Mesothelial cell of epicardium (in vitro differentiated cells): ENCODE results near the gene MATN1. TPM values are rescaled to one million over a fixed set of nuclear protein-coding genes. Genes with fewer than 3 reads are reported as not detected.

Source experiments
- DNase-seq, 2 experiments: peaks; one replicate each; pipeline ENCODE4 v3.0.0; 2021; ENCODE audit warnings: low spot score in 2 of 2; ENCODE audit not compliant: unreplicated experiment in 2 of 2
- H3K27ac Mint-ChIP-seq: 2 replicates; pipeline ENCODE4 v1.8.0; 2021; ENCODE audit warnings: mixed read lengths
- H3K27me3 Mint-ChIP-seq: 2 replicates; pipeline ENCODE4 v1.8.0; 2021; ENCODE audit warnings: low read depth, mixed read lengths
- H3K36me3 Mint-ChIP-seq: 2 replicates; pipeline ENCODE4 v1.8.0; 2021; ENCODE audit warnings: mixed read lengths
- H3K4me1 Mint-ChIP-seq: 2 replicates; pipeline ENCODE4 v1.8.0; 2021; ENCODE audit warnings: mixed read lengths
- H3K4me3 Mint-ChIP-seq: 2 replicates; pipeline ENCODE4 v1.8.0; 2021; ENCODE audit warnings: mild to moderate bottlenecking, moderate library complexity, mixed read lengths
- H3K9me3 Mint-ChIP-seq: 2 replicates; pipeline ENCODE4 v1.8.0; 2021; ENCODE audit warnings: mixed read lengths
- CTCF ChIP-seq: fragments of 200-600 bp; sonication (generic); IDR thresholded peaks from one replicate; pipeline ENCODE4 v1.5.0; 2021; ENCODE audit warnings: antibody characterized with exemption; ENCODE audit not compliant: unreplicated experiment
- total RNA-seq: library from RNA; stranded (reverse); gene quantifications from 3 replicates; pipeline ENCODE4 v1.2.1, GENCODE V29; 2021

MATN1 gene
- total RNA-seq, 1 donor from 2014 or later = 5.6 TPM

- DNase-seq = no peak
- Mint-ChIP-seq H3K4me1 (peaks cover 2% of the 10 kb centered on the region), H3K9me3 (peaks cover 4% of the 10 kb centered on the region), H3K27ac (no peak overlapping the region), H3K36me3 (no peaks in the 10 kb centered on the region), H3K27me3 (peaks cover 71% of the 10 kb centered on the region), H3K4me3 (no peak overlapping the region)
- TF ChIP-seq CTCF = no peak
These were observed 40.7 kb downstream of the MATN1 start for GRCh38 chr1:30682396-30683275.

GRCh38 chr1:30681782-30682181 lies 41.6 kb downstream of the MATN1 start:
- H3K36me3 Mint-ChIP-seq = no peaks in the 10 kb centered on the region
- H3K27me3 Mint-ChIP-seq = peaks cover 66% of the 10 kb centered on the region
- TF ChIP-seq CTCF = no peak
- DNase-seq = no peak
- peaks cover 2% of the 10 kb centered on the region for H3K4me1 Mint-ChIP-seq
- peaks cover 4% of the 10 kb centered on the region for H3K9me3 Mint-ChIP-seq
- no peak overlapping the region for H3K4me3 Mint-ChIP-seq
- H3K27ac Mint-ChIP-seq = no peak overlapping the region

GRCh38 chr1:30680879-30681278 lies 42.5 kb downstream of the MATN1 start:
- H3K27me3 Mint-ChIP-seq = peaks cover 57% of the 10 kb centered on the region
- H3K9me3 Mint-ChIP-seq = peaks cover 6% of the 10 kb centered on the region
- H3K4me3 Mint-ChIP-seq = no peak overlapping the region
- no peak for TF ChIP-seq CTCF
- DNase-seq = no peak
- no peaks in the 10 kb centered on the region for H3K36me3 Mint-ChIP-seq
- peaks cover 2% of the 10 kb centered on the region for H3K4me1 Mint-ChIP-seq
- H3K27ac Mint-ChIP-seq = no peak overlapping the region

GRCh38 chr1:30680429-30680828 lies 43.0 kb downstream of the MATN1 start:
- Mint-ChIP-seq H3K4me1 (peaks cover 2% of the 10 kb centered on the region), H3K36me3 (no peaks in the 10 kb centered on the region), H3K9me3 (peaks cover 10% of the 10 kb centered on the region), H3K4me3 (no peak overlapping the region), H3K27ac (no peak overlapping the region), H3K27me3 (peaks cover 56% of the 10 kb centered on the region)
- TF ChIP-seq CTCF = no peak
- no peak for DNase-seq

GRCh38 chr1:30679976-30680305 lies 43.4 kb downstream of the MATN1 start:
- peaks cover 12% of the 10 kb centered on the region for H3K9me3 Mint-ChIP-seq
- no peak overlapping the region for H3K27ac Mint-ChIP-seq
- peaks cover 55% of the 10 kb centered on the region for H3K27me3 Mint-ChIP-seq
- H3K4me3 Mint-ChIP-seq = no peak overlapping the region
- no peak for TF ChIP-seq CTCF
- H3K4me1 Mint-ChIP-seq = peaks cover under 1% of the 10 kb centered on the region
- DNase-seq = no peak
- H3K36me3 Mint-ChIP-seq = no peaks in the 10 kb centered on the region
